Upper lobe of left lung (tissue), 4 donors: Measurements from ENCODE around the gene MRC2.
A peak's percentile ranks its signal among the peaks of the same experiment; 100 is the strongest.

ENCODE experiments used
- POLR2A ChIP-seq, 4 donors: fragments of 450-650 bp; IDR thresholded peaks; one replicate each; pipeline ENCODE4 v1.5.1; 2016 to 2017; ENCODE audit warnings: antibody characterized with exemption in 4 of 4, mild to moderate bottlenecking in 2 of 4
- POLR2AphosphoS5 ChIP-seq, 2 donors: sonication (generic); formaldehyde crosslinking; IDR thresholded peaks; one replicate each; pipeline ENCODE4 v1.5.1; 2017; ENCODE audit warnings: antibody characterized with exemption in 2 of 2
- TF ChIP-seq, protein P1 (sequence below), 6 experiments: fragments of 450-650 bp in 4 of 6; fragments of 200-600 bp in 2 of 6; sonication (generic) in 2 of 6; IDR thresholded peaks; one replicate each; pipeline ENCODE4 v1.5.1; 2016 to 2019; ENCODE audit warnings: antibody characterized with exemption in 6 of 6

GRCh38 chr17:62692721-62693431 lies 65.4 kb downstream of the MRC2 start:
- TF ChIP-seq, protein P1, sequence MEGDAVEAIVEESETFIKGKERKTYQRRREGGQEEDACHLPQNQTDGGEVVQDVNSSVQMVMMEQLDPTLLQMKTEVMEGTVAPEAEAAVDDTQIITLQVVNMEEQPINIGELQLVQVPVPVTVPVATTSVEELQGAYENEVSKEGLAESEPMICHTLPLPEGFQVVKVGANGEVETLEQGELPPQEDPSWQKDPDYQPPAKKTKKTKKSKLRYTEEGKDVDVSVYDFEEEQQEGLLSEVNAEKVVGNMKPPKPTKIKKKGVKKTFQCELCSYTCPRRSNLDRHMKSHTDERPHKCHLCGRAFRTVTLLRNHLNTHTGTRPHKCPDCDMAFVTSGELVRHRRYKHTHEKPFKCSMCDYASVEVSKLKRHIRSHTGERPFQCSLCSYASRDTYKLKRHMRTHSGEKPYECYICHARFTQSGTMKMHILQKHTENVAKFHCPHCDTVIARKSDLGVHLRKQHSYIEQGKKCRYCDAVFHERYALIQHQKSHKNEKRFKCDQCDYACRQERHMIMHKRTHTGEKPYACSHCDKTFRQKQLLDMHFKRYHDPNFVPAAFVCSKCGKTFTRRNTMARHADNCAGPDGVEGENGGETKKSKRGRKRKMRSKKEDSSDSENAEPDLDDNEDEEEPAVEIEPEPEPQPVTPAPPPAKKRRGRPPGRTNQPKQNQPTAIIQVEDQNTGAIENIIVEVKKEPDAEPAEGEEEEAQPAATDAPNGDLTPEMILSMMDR (IDR thresholded peaks at IDR 0.05) = peak in 4 of 6 experiments; percentile 27 to 36 (median 31)
- TF ChIP-seq POLR2AphosphoS5 (IDR thresholded peaks at IDR 0.05) (no peak), POLR2A (IDR thresholded peaks at IDR 0.05) (no peak)
